ENCODE results near the gene ERBB4. TPM values are rescaled to one million over a fixed set of nuclear protein-coding genes. Genes with fewer than 3 reads are reported as not detected.

ERBB4 gene
- total RNA-seq, 2 experiments from 2014 or later, result not detected

GRCh38 chr2:211623096-211623495 is 915.5 kb downstream of the ERBB4 start:
- TF ChIP-seq CTCF (IDR thresholded peaks at IDR 0.05), result no peak
- CTCF ChIA-PET, result no interaction called here
- intact Hi-C loops (cut with DNase I, micrococcal nuclease), result no loop called here
- Histone ChIP-seq H3K4me3 (ENCODE audit: low read length) (no peak overlapping the region), H3K4me1 (ENCODE audit: insufficient read depth, low read length) (no peaks in the 10 kb centered on the region), H3K27me3 (ENCODE audit: control insufficient read depth in 1 of 2, insufficient read depth in 2 of 2, low read length in 2 of 2) (no peaks in the 10 kb centered on the region), H3K36me3 (ENCODE audit: insufficient read depth, low read length) (no peaks in the 10 kb centered on the region), H3K9me3 (ENCODE audit: control insufficient read depth in 1 of 2, insufficient read depth in 1 of 2, low read length in 2 of 2) (no peaks in the 10 kb centered on the region), H3K27ac (ENCODE audit: low read depth in 1 of 2, low read length in 2 of 2) (no peak overlapping the region)
- ATAC-seq (ENCODE audit: poor library complexity) (no peak), DNase-seq (no peak)
- no peaks in the 10 kb centered on the region for H3K27me3 Mint-ChIP-seq
- no peak overlapping the region for H3K4me3 Mint-ChIP-seq
- POLR2A ChIA-PET, result no interaction called here
- H3K36me3 Mint-ChIP-seq (ENCODE audit: low read depth), result no peaks in the 10 kb centered on the region
- no peak overlapping the region for H3K27ac Mint-ChIP-seq
- no peaks in the 10 kb centered on the region for H3K4me1 Mint-ChIP-seq (ENCODE audit: low read depth)
- peaks cover 8% of the 10 kb centered on the region for H3K9me3 Mint-ChIP-seq

GRCh38 chr2:211620986-211621385 is 917.6 kb downstream of the ERBB4 start:
- Histone ChIP-seq H3K27me3 (ENCODE audit: control insufficient read depth in 1 of 2, insufficient read depth in 2 of 2, low read length in 2 of 2) (no peaks in the 10 kb centered on the region), H3K36me3 (ENCODE audit: insufficient read depth, low read length) (no peaks in the 10 kb centered on the region), H3K4me3 (ENCODE audit: low read length) (no peak overlapping the region), H3K9me3 (ENCODE audit: control insufficient read depth in 1 of 2, insufficient read depth in 1 of 2, low read length in 2 of 2) (no peaks in the 10 kb centered on the region), H3K4me1 (ENCODE audit: insufficient read depth, low read length) (no peaks in the 10 kb centered on the region), H3K27ac (ENCODE audit: low read depth in 1 of 2, low read length in 2 of 2) (no peak overlapping the region)
- no peak for TF ChIP-seq CTCF (IDR thresholded peaks at IDR 0.05)
- no peak overlapping the region for H3K4me3 Mint-ChIP-seq
- POLR2A ChIA-PET, result no interaction called here
- no peaks in the 10 kb centered on the region for H3K36me3 Mint-ChIP-seq (ENCODE audit: low read depth)
- DNase-seq, result no peak
- no peaks in the 10 kb centered on the region for H3K27me3 Mint-ChIP-seq
- intact Hi-C loops (cut with DNase I, micrococcal nuclease), result no loop called here
- no peaks in the 10 kb centered on the region for H3K4me1 Mint-ChIP-seq (ENCODE audit: low read depth)
- H3K9me3 Mint-ChIP-seq, result peaks cover 2% of the 10 kb centered on the region
- H3K27ac Mint-ChIP-seq, result no peak overlapping the region
- CTCF ChIA-PET, result no interaction called here
- no peak for ATAC-seq (ENCODE audit: poor library complexity)

- Histone ChIP-seq H3K27ac (ENCODE audit: low read depth in 1 of 2, low read length in 2 of 2) (no peak overlapping the region), H3K4me3 (ENCODE audit: low read length) (no peak overlapping the region), H3K36me3 (ENCODE audit: insufficient read depth, low read length) (no peaks in the 10 kb centered on the region), H3K27me3 (ENCODE audit: control insufficient read depth in 1 of 2, insufficient read depth in 2 of 2, low read length in 2 of 2) (no peaks in the 10 kb centered on the region), H3K4me1 (ENCODE audit: insufficient read depth, low read length) (no peaks in the 10 kb centered on the region), H3K9me3 (ENCODE audit: control insufficient read depth in 1 of 2, insufficient read depth in 1 of 2, low read length in 2 of 2) (no peaks in the 10 kb centered on the region)
- ChIA-PET POLR2A (no interaction called here), CTCF (no interaction called here)
- DNase-seq (no peak), ATAC-seq (ENCODE audit: poor library complexity) (no peak)
- no peak overlapping the region for H3K27ac Mint-ChIP-seq
- H3K36me3 Mint-ChIP-seq (ENCODE audit: low read depth), result no peaks in the 10 kb centered on the region
- intact Hi-C loops (cut with DNase I, micrococcal nuclease), result no loop called here
- no peak for TF ChIP-seq CTCF (IDR thresholded peaks at IDR 0.05)
- H3K27me3 Mint-ChIP-seq, result no peaks in the 10 kb centered on the region
- no peaks in the 10 kb centered on the region for H3K4me1 Mint-ChIP-seq (ENCODE audit: low read depth)
- no peak overlapping the region for H3K4me3 Mint-ChIP-seq
- no peaks in the 10 kb centered on the region for H3K9me3 Mint-ChIP-seq
Observed at GRCh38 chr2:211617803-211618202, 920.8 kb downstream of the ERBB4 start.

Data from CD4-positive, alpha-beta T cell (primary cell).